Measurements from ENCODE around the gene ARL8B. TPM values are rescaled to one million over a fixed set of nuclear protein-coding genes. Genes with fewer than 3 reads are reported as not detected.

ARL8B gene
- total RNA-seq, 1 donor from 2014 or later, result 57.9 TPM

DNA sequence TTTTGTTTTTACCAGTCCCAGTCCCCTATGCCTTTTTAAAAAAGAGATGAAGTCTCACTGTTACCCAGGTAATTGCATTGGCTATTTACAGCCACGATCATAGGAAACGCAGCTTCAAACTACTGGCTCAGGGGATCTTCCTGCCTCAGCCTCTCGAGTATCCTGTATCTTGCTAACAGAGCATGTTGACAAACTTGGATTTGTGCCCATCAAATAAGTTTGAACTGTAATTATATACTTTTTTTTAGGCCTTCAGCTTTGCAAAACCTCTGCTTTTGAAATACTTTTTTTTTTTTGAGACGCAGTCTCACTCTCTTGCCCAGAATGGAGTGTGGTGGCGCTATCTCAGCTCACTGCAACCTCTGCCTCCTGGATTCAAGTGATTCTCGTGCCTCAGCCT, 62.4 kb downstream of the ARL8B start:
- intact Hi-C loops (cut with micrococcal nuclease), result loop anchor here (10.0 kb wide), 2 partner anchors 350 to 470 kb away; no protein-coding TSS in a partner anchor
- POLR2A ChIA-PET, result interaction anchor here (6.1 to 6.6 kb wide), 2 partner anchors 12 to 46 kb away, joined by 55 to 129 read pairs; no protein-coding TSS in a partner anchor
- Mint-ChIP-seq H3K4me1 (peaks cover 79% of the 10 kb centered on the region), H3K36me3 (ENCODE audit: low read depth) (peaks cover 35% of the 10 kb centered on the region), H3K4me3 (no peak overlapping the region), H3K9me3 (no peaks in the 10 kb centered on the region), H3K27ac (peak overlapping the region; percentile 61), H3K27me3 (no peaks in the 10 kb centered on the region)
- DNase-seq, result no peak
- no peak for ATAC-seq (ENCODE audit: low read depth)
- TF ChIP-seq, protein P1, sequence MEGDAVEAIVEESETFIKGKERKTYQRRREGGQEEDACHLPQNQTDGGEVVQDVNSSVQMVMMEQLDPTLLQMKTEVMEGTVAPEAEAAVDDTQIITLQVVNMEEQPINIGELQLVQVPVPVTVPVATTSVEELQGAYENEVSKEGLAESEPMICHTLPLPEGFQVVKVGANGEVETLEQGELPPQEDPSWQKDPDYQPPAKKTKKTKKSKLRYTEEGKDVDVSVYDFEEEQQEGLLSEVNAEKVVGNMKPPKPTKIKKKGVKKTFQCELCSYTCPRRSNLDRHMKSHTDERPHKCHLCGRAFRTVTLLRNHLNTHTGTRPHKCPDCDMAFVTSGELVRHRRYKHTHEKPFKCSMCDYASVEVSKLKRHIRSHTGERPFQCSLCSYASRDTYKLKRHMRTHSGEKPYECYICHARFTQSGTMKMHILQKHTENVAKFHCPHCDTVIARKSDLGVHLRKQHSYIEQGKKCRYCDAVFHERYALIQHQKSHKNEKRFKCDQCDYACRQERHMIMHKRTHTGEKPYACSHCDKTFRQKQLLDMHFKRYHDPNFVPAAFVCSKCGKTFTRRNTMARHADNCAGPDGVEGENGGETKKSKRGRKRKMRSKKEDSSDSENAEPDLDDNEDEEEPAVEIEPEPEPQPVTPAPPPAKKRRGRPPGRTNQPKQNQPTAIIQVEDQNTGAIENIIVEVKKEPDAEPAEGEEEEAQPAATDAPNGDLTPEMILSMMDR (IDR thresholded peaks at IDR 0.05), result no peak
- CTCF ChIA-PET, result interaction anchor here (1.2 to 1.8 kb wide), 3 partner anchors 13 to 48 kb away, joined by 3 to 5 read pairs (median 4); no protein-coding TSS in a partner anchor

DNA sequence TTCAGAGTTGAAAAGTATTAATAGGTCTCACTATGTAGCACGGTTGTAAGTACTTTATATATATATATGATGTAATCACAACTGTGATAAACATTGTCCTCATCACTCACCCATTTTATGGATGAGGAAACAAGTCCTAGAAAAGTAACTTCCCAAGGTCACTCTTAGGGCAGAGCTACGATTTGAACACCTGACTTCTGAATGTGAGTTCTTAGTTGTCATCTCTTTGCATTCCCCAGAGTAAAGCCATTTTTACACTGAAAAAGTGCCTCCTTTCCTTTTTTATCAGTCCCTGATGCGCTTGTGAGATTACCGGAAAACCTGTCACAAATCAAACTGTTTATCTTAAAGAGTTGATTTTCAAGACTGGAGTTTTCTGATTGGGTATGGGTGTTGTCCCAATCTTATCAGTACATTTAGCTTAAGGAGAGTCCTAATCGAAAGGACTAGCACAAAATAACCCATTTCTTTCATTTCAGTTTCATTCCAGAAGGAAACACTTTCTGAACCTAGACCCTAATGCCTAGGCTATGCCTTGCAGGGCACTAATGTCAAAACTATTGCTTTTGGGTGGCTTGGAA, 63.1 kb downstream of the ARL8B start:
- peak overlapping the region; percentile 61 for H3K27ac Mint-ChIP-seq
- ChIA-PET POLR2A (interaction anchor here (1.1 to 6.6 kb wide), 4 partner anchors 12 to 62 kb away, joined by 7 to 129 read pairs (median 46); no protein-coding TSS in a partner anchor), CTCF (interaction anchor here (1.2 to 1.8 kb wide), 2 partner anchors 27 to 48 kb away, joined by 3 to 5 read pairs; no protein-coding TSS in a partner anchor)
- no peak for DNase-seq
- H3K27me3 Mint-ChIP-seq, result no peaks in the 10 kb centered on the region
- peak overlapping the region; percentile 44 for H3K4me3 Mint-ChIP-seq
- intact Hi-C loops (cut with micrococcal nuclease), result loop anchor here (10.0 kb wide), 2 partner anchors 350 to 470 kb away; no protein-coding TSS in a partner anchor
- ATAC-seq (ENCODE audit: low read depth), result no peak
- H3K4me1 Mint-ChIP-seq, result peaks cover 79% of the 10 kb centered on the region
- TF ChIP-seq, protein P1 (IDR thresholded peaks at IDR 0.05), result no peak
- H3K9me3 Mint-ChIP-seq, result no peaks in the 10 kb centered on the region
- H3K36me3 Mint-ChIP-seq (ENCODE audit: low read depth), result peaks cover 36% of the 10 kb centered on the region

GRCh38 chr3:5186089-5186857, 64.2 kb downstream of the ARL8B start:
- Mint-ChIP-seq H3K27ac (peak overlapping the region; percentile 94), H3K27me3 (no peaks in the 10 kb centered on the region), H3K9me3 (no peaks in the 10 kb centered on the region), H3K36me3 (ENCODE audit: low read depth) (peaks cover 31% of the 10 kb centered on the region), H3K4me3 (peak overlapping the region; percentile 97), H3K4me1 (peaks cover 73% of the 10 kb centered on the region)
- intact Hi-C loops (cut with micrococcal nuclease), result loop anchor here (2.0 to 10.0 kb wide), 5 partner anchors 19 to 471 kb away; no protein-coding TSS in a partner anchor
- ATAC-seq (ENCODE audit: low read depth), result no peak
- ChIA-PET POLR2A (interaction anchor here (1.1 to 6.6 kb wide), 8 partner anchors 9 to 692 kb away, joined by 3 to 129 read pairs (median 12); partner anchors contain the start of gene ITPR1), CTCF (interaction anchor here (0.9 to 1.0 kb wide), 3 partner anchors 10 to 62 kb away, joined by 3 read pairs; no protein-coding TSS in a partner anchor)
- TF ChIP-seq, protein P1 (IDR thresholded peaks at IDR 0.05), result no peak
- no peak for DNase-seq

DNA sequence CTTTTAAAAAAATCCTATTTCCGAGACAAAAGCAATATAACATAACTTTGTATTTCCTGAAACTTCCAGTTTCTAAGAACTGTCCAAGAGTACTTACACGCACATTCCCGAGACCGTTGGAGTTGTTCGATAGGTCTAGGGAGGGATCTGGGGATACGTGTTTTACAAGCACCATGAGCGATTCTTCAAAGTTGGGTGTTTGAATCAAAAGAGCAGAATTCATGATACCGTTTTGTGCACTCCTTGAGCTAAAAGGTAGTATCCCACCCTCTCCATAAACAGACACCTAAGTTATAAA, 64.7 kb downstream of the ARL8B start:
- Mint-ChIP-seq H3K4me1 (peaks cover 73% of the 10 kb centered on the region), H3K36me3 (ENCODE audit: low read depth) (peaks cover 33% of the 10 kb centered on the region), H3K27me3 (no peaks in the 10 kb centered on the region), H3K4me3 (peak overlapping the region; percentile 97), H3K9me3 (no peaks in the 10 kb centered on the region), H3K27ac (peak overlapping the region; percentile 94)
- no peak for DNase-seq
- POLR2A ChIA-PET, result interaction anchor here (1.3 to 6.6 kb wide), 9 partner anchors 10 to 693 kb away, joined by 3 to 129 read pairs (median 20); partner anchors contain the start of genes ARL8B, BHLHE40 and ITPR1
- intact Hi-C loops (cut with micrococcal nuclease), result loop anchor here (1.0 to 10.0 kb wide), 8 partner anchors 18 to 694 kb away; partner anchors contain the start of genes ARL8B and ITPR1
- CTCF ChIA-PET, result interaction anchor here (0.9 to 1.0 kb wide), 3 partner anchors 10 to 62 kb away, joined by 3 read pairs; no protein-coding TSS in a partner anchor
- TF ChIP-seq, protein P1 (IDR thresholded peaks at IDR 0.05), result no peak
- no peak for ATAC-seq (ENCODE audit: low read depth)
